ENCODE data around the gene ROCK2. TPM values are rescaled to one million over a fixed set of nuclear protein-coding genes. Genes with fewer than 3 reads are reported as not detected.

ROCK2 gene
- total and polyA plus RNA-seq, 2 donors (not counting 1 experiment from before 2014, with no cell fraction given): 32.0 to 58.1 TPM

GRCh38 chr2:11366326-11366741 is 21.9 kb upstream of the ROCK2 start:
- Histone ChIP-seq H3K9me3 (ENCODE audit: control insufficient read depth, insufficient read depth, low read depth, low read length) (no peaks in the 10 kb centered on the region), H3K36me3 (ENCODE audit: control insufficient read depth, insufficient read depth, low read length) (no peaks in the 10 kb centered on the region), H3K4me3 (replicated peaks in 1 of 4; ENCODE audit: control extremely low read depth in 1 of 4, insufficient read depth in 1 of 4, low read depth in 3 of 4, low read length in 4 of 4) (no peak overlapping the region), H3K27me3 (ENCODE audit: control insufficient read depth, insufficient read depth, low read length) (no peaks in the 10 kb centered on the region), H3K4me2 (ENCODE audit: extremely low read depth, insufficient read depth, low read length) (no peak overlapping the region), H4K20me1 (ENCODE audit: control insufficient read depth, extremely low read depth, insufficient read depth, low read length) (no peaks in the 10 kb centered on the region), H3K9ac (ENCODE audit: insufficient read depth, low read length) (no peak overlapping the region), H3K4me1 (ENCODE audit: control insufficient read depth, extremely low read depth, insufficient read depth, low read length) (peaks cover 7% of the 10 kb centered on the region), H3K79me2 (ENCODE audit: control insufficient read depth, insufficient read depth, low read length) (no peaks in the 10 kb centered on the region), H3K27ac (ENCODE audit: insufficient read depth, low read length) (no peak overlapping the region), H2AFZ (ENCODE audit: low read length) (no peak overlapping the region)
- DNase-seq (ENCODE audit: low read depth in 2 of 2): no peak
- TF ChIP-seq CTCF (conservative IDR thresholded peaks at IDR 0.05 in 1 of 2, IDR thresholded peaks at IDR 0.05 in 1 of 2; ENCODE audit: low read depth in 1 of 2, low read length in 2 of 2): no peak

- Histone ChIP-seq H3K9ac (ENCODE audit: insufficient read depth, low read length) (no peak overlapping the region), H3K27ac (ENCODE audit: insufficient read depth, low read length) (no peak overlapping the region), H3K4me2 (ENCODE audit: extremely low read depth, insufficient read depth, low read length) (no peak overlapping the region), H3K4me3 (replicated peaks in 1 of 4; ENCODE audit: control extremely low read depth in 1 of 4, insufficient read depth in 1 of 4, low read depth in 3 of 4, low read length in 4 of 4) (no peak overlapping the region), H3K79me2 (ENCODE audit: control insufficient read depth, insufficient read depth, low read length) (no peaks in the 10 kb centered on the region), H3K36me3 (ENCODE audit: control insufficient read depth, insufficient read depth, low read length) (no peaks in the 10 kb centered on the region), H3K4me1 (ENCODE audit: control insufficient read depth, extremely low read depth, insufficient read depth, low read length) (peaks cover 5% of the 10 kb centered on the region), H4K20me1 (ENCODE audit: control insufficient read depth, extremely low read depth, insufficient read depth, low read length) (no peaks in the 10 kb centered on the region), H3K27me3 (ENCODE audit: control insufficient read depth, insufficient read depth, low read length) (no peaks in the 10 kb centered on the region), H2AFZ (ENCODE audit: low read length) (no peak overlapping the region), H3K9me3 (ENCODE audit: control insufficient read depth, insufficient read depth, low read depth, low read length) (no peaks in the 10 kb centered on the region)
- TF ChIP-seq EZH2 (IDR thresholded peaks at IDR 0.05; ENCODE audit: low read length, missing control alignments): no peak
- TF ChIP-seq CTCF (conservative IDR thresholded peaks at IDR 0.05 in 1 of 2, IDR thresholded peaks at IDR 0.05 in 1 of 2; ENCODE audit: low read depth in 1 of 2, low read length in 2 of 2): no peak
- no peak for DNase-seq (ENCODE audit: low read depth in 2 of 2)
Measured at GRCh38 chr2:11365096-11365879, 20.9 kb upstream of the ROCK2 start.

- Histone ChIP-seq H3K9me3 (ENCODE audit: control insufficient read depth, insufficient read depth, low read depth, low read length) (no peaks in the 10 kb centered on the region), H3K27ac (ENCODE audit: insufficient read depth, low read length) (no peak overlapping the region), H3K27me3 (ENCODE audit: control insufficient read depth, insufficient read depth, low read length) (no peaks in the 10 kb centered on the region), H3K4me2 (ENCODE audit: extremely low read depth, insufficient read depth, low read length) (no peak overlapping the region), H3K36me3 (ENCODE audit: control insufficient read depth, insufficient read depth, low read length) (no peaks in the 10 kb centered on the region), H2AFZ (ENCODE audit: low read length) (no peak overlapping the region), H3K9ac (ENCODE audit: insufficient read depth, low read length) (no peak overlapping the region), H3K4me1 (ENCODE audit: control insufficient read depth, extremely low read depth, insufficient read depth, low read length) (peaks cover 5% of the 10 kb centered on the region), H3K4me3 (replicated peaks in 1 of 4; ENCODE audit: control extremely low read depth in 1 of 4, insufficient read depth in 1 of 4, low read depth in 3 of 4, low read length in 4 of 4) (no peak overlapping the region), H4K20me1 (ENCODE audit: control insufficient read depth, extremely low read depth, insufficient read depth, low read length) (no peaks in the 10 kb centered on the region), H3K79me2 (ENCODE audit: control insufficient read depth, insufficient read depth, low read length) (no peaks in the 10 kb centered on the region)
- no peak for DNase-seq (ENCODE audit: low read depth in 2 of 2)
- TF ChIP-seq CTCF (conservative IDR thresholded peaks at IDR 0.05 in 1 of 2, IDR thresholded peaks at IDR 0.05 in 1 of 2; ENCODE audit: low read depth in 1 of 2, low read length in 2 of 2) (no peak), EZH2 (IDR thresholded peaks at IDR 0.05; ENCODE audit: low read length, missing control alignments) (no peak)
Measured at GRCh38 chr2:11364565-11364887, 20.1 kb upstream of the ROCK2 start.
